Peyer's patch (tissue), 4 donors: Measurements from ENCODE around the gene CYB561D2.

Experiments used
- POLR2A ChIP-seq, 2 donors: fragments of 450-650 bp; IDR thresholded peaks; one replicate each; pipeline ENCODE4 v1.5.1; 2017; ENCODE audit warnings: antibody characterized with exemption in 2 of 2, mild to moderate bottlenecking in 2 of 2, moderate library complexity in 2 of 2
- TF ChIP-seq, protein P1 (sequence below), 6 experiments: fragments of 450-650 bp in 4 of 6; fragments of 200-600 bp in 2 of 6; sonication (generic) in 1 of 6; IDR thresholded peaks; one replicate each; pipeline ENCODE4 v1.5.1; 2017 to 2019; ENCODE audit warnings: antibody characterized with exemption in 6 of 6, mild to moderate bottlenecking in 3 of 6, moderate library complexity in 1 of 6

GRCh38 chr3:50350527-50351322, at the start of gene CYB561D2, which contains the start of gene NPRL2:
- TF ChIP-seq, protein P1, sequence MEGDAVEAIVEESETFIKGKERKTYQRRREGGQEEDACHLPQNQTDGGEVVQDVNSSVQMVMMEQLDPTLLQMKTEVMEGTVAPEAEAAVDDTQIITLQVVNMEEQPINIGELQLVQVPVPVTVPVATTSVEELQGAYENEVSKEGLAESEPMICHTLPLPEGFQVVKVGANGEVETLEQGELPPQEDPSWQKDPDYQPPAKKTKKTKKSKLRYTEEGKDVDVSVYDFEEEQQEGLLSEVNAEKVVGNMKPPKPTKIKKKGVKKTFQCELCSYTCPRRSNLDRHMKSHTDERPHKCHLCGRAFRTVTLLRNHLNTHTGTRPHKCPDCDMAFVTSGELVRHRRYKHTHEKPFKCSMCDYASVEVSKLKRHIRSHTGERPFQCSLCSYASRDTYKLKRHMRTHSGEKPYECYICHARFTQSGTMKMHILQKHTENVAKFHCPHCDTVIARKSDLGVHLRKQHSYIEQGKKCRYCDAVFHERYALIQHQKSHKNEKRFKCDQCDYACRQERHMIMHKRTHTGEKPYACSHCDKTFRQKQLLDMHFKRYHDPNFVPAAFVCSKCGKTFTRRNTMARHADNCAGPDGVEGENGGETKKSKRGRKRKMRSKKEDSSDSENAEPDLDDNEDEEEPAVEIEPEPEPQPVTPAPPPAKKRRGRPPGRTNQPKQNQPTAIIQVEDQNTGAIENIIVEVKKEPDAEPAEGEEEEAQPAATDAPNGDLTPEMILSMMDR (IDR thresholded peaks at IDR 0.05), result peak in 1 of 6 experiments; percentile 13
- peak; percentile 91 to 94 for TF ChIP-seq POLR2A (IDR thresholded peaks at IDR 0.05)
